Gastroesophageal sphincter (tissue), 3 donors: Measurements from ENCODE around the gene APLP2.

Experiments used
- POLR2A ChIP-seq, 2 donors: fragments of 450-650 bp; IDR thresholded peaks; one replicate each; pipeline ENCODE4 v1.6.1; 2017; ENCODE audit warnings: antibody characterized with exemption in 2 of 2, mild to moderate bottlenecking in 2 of 2, moderate library complexity in 1 of 2
- POLR2AphosphoS5 ChIP-seq: sonication (generic); formaldehyde crosslinking; IDR thresholded peaks from one replicate; pipeline ENCODE4 v1.6.1; 2017; ENCODE audit warnings: antibody characterized with exemption
- TF ChIP-seq, protein P1 (sequence below), 4 experiments: fragments of 200-600 bp in 2 of 4; fragments of 450-650 bp in 2 of 4; sonication (generic) in 1 of 4; IDR thresholded peaks; one replicate each; pipeline ENCODE4 v1.5.1; 2017 to 2019; ENCODE audit warnings: antibody characterized with exemption in 4 of 4, mild to moderate bottlenecking in 2 of 4, moderate library complexity in 2 of 4

DNA sequence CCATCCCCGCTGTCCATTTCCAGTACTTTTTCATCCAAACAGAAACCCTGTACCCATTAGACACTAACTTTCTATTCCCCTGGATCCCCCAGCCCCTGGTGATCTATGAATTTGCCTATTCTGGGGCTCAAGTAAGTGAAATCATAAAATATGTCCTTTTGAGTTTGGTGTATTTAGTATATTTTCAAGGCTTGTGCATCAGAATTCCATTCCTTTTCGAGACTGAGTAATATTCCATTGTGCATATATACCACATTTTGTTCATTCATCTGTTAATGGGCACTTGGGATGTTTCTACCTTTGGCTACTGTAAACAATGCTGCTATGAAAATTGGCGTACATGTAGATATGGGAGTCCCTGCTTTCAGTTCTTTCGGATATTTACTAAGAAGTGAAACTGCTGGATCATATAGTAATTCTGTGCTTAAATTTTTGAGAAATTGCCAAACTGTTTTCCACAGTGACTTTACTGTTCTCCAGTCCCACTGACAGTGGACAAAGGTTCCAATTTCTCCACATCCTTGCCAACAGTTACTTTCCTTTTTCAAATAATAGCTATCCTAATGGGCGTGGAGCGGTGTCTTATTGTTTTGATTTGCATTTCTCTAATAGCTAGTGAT lies 16.1 kb downstream of the APLP2 start:
- TF ChIP-seq, protein P1, sequence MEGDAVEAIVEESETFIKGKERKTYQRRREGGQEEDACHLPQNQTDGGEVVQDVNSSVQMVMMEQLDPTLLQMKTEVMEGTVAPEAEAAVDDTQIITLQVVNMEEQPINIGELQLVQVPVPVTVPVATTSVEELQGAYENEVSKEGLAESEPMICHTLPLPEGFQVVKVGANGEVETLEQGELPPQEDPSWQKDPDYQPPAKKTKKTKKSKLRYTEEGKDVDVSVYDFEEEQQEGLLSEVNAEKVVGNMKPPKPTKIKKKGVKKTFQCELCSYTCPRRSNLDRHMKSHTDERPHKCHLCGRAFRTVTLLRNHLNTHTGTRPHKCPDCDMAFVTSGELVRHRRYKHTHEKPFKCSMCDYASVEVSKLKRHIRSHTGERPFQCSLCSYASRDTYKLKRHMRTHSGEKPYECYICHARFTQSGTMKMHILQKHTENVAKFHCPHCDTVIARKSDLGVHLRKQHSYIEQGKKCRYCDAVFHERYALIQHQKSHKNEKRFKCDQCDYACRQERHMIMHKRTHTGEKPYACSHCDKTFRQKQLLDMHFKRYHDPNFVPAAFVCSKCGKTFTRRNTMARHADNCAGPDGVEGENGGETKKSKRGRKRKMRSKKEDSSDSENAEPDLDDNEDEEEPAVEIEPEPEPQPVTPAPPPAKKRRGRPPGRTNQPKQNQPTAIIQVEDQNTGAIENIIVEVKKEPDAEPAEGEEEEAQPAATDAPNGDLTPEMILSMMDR (IDR thresholded peaks at IDR 0.05): no peak
- TF ChIP-seq POLR2AphosphoS5: no peak
- TF ChIP-seq POLR2A (IDR thresholded peaks at IDR 0.05): no peak
